NCI-H2196 (cell line): ENCODE results near the gene PRAMEF13.
"Not testable (repeated sequence)": the region's sequence is repeated elsewhere in the genome, so short reads cannot be mapped to it uniquely, and the experiment has no call there.

Source experiments
- DNase-seq: peaks from one replicate; lab custom pipeline; 2025; ENCODE audit not compliant: unreplicated experiment; lab: John Stamatoyannopoulos, UW

PRAMEF13 gene

DNA sequence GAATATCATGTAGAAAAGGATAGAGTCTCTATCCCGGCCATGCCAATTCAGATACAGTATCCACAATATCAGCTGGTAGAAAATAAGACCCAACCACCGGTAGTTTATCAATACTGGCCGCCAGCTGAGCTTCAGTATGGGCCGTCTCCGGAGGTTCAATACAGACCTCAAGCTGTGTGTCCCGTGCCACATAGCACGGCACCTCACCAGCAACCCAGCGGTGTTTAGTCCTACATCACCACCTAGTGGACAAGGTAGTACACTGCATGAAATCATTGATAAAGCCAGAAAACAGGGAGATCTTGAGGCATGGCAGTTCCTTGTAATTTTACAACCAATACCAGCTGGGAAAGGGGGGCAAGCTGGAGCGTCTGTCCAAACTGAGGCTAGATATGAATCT is 7.5 kb upstream of the PRAMEF13 start:
- not testable (repeated sequence) for DNase-seq

DNA sequence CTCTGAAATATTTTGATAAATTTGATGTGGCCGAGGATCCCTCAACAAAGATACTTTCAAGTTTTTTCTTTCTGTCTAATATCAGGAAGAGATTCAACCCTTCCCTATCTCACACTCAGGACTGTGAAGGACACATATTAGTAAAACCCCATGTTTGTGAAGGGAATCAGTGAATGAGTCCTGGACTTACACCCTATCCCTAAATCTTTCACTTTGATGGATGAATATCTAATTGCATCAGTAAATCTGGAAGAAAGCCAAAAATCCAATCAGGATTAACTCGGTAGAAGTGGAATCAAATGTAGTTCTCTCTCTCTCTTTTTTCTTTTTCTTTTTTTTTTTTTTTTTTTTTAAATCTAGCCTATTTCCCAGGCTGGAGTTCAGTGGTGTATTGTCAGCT is 29.7 kb downstream of the PRAMEF13 start, which contains the start of gene PRAMEF9:
PRAMEF9 (plus strand) TSS at position 301 of the 400 bp plus-strand sequence. CDS start 3,433 bp downstream, outside the sequence.
- DNase-seq, result not testable (repeated sequence)

DNA sequence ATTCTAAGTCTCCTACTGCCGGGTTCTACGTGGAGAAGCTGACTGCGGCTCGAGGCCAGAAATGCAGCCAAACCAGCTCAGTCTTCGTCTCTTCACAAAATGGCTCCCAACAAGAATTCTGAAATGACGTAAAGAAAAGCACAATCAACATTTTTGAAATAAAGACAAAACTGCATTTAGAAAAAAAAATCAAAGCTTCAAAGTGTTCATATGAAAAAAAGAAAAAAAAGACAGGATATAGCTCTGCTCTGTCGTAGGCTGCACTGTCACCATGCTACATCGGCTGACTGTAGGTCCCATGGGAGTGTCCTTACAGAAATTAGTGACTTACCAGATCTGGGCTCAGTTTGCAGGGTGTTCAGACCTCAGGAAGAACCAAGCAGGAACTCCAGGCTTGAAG is 35.7 kb downstream of the PRAMEF13 start, which contains the start of gene HNRNPCL4:
HNRNPCL4 (minus strand) TSS at position 101 of the 400 bp plus-strand sequence. CDS start 164 bp downstream, outside the sequence.
- DNase-seq, result not testable (repeated sequence)

DNA sequence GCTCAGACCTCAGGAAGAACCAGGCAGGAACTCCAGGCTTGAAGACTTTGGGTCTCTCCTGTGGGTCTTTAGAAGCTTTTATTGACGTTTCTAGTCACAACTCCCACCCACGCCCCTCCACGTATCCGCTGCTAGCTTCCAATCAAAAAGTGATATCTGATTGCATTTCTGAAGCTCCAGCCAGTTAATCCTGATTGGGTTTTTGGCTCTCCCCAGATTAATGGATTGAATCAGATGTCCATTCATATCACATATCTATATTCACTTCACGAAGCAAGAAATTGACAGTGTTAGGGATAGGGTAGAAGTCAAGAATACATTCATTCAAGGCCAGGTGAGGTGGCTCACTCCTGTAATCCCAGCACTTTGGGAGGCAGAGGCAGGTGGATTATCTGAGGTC is 45.3 kb downstream of the PRAMEF13 start, which contains the start of gene PRAMEF26:
PRAMEF26 (minus strand) TSS at position 101 of the 400 bp plus-strand sequence. CDS start 2,914 bp downstream, outside the sequence.
- not testable (repeated sequence) for DNase-seq
